NK-92 (cell line): ENCODE data around the gene DSCAML1.

Experiments
- DNase-seq: peaks from one replicate; lab custom pipeline; 2025; ENCODE audit not compliant: unreplicated experiment; lab: John Stamatoyannopoulos, UW

DSCAML1 gene

DNA sequence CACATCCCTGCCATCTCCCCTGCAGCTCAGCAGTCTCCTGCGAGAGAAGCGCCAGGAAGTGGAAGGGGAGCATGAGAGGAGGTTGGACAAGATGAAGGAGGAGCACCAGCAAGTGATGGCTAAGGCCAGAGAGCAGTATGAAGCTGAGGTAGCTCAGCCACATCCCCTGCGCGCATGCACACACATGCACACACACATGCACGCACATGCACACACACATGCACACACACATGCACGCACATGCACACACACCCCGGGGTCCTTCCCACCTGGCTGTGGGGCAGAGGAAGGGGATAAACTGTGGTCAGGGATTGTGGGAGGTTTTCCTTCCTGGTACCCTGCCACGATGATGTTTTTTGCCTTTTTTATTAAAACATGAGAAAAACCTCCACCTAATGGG is 404.0 kb downstream of the DSCAML1 start:
- no peak for DNase-seq

GRCh38 chr11:117392001-117392690 is 404.9 kb downstream of the DSCAML1 start:
- no peak for DNase-seq

GRCh38 chr11:117391181-117391580 is 405.8 kb downstream of the DSCAML1 start:
- no peak for DNase-seq

GRCh38 chr11:117390743-117391142 is 406.3 kb downstream of the DSCAML1 start:
- DNase-seq, result no peak

- no peak for DNase-seq
These were observed 408.8 kb downstream of the DSCAML1 start for GRCh38 chr11:117387992-117388755.

- no peak for DNase-seq
These were observed 411.1 kb downstream of the DSCAML1 start for GRCh38 chr11:117385906-117386305.

DNA sequence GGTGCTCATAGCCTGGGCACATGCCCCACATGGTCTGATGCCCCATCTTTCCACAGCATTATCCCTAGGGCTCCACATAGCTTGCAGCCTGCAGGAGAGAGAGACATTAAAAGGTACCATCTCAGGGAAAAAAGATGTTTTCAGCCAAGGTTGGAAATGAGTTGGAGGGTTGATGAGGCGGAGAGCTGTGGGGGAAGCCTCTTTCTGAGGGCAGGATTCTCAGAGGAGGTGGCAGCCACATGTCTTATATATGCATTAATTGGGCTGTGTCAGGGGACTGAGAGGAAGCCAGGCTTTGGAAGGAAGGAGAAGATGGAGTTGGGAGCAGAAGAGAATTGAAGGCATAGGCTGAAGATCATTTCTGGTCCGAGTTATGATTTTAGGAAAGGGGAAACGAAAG is 411.5 kb downstream of the DSCAML1 start:
- DNase-seq, result no peak

DNA sequence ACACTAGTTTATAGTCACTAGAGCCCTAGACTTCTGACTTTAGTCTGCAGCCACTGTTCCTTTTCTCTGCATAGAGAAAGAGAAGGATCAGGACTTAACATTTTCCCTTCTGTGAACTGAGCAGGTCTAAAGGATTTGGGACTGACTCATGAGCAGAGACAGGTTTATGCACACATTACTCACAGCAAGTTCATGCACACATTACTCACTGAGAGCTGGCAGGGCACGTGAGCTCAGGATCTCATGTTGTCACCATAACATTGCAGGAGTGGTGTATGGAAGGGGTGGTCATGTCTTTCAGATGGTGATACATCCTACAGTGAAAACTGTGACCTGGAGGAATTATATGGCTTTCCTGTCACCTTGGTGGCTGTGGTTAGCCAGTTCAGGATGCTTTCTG is 413.0 kb downstream of the DSCAML1 start:
- no peak for DNase-seq

GRCh38 chr11:117382746-117383145 is 414.3 kb downstream of the DSCAML1 start:
- DNase-seq, result no peak

DNA sequence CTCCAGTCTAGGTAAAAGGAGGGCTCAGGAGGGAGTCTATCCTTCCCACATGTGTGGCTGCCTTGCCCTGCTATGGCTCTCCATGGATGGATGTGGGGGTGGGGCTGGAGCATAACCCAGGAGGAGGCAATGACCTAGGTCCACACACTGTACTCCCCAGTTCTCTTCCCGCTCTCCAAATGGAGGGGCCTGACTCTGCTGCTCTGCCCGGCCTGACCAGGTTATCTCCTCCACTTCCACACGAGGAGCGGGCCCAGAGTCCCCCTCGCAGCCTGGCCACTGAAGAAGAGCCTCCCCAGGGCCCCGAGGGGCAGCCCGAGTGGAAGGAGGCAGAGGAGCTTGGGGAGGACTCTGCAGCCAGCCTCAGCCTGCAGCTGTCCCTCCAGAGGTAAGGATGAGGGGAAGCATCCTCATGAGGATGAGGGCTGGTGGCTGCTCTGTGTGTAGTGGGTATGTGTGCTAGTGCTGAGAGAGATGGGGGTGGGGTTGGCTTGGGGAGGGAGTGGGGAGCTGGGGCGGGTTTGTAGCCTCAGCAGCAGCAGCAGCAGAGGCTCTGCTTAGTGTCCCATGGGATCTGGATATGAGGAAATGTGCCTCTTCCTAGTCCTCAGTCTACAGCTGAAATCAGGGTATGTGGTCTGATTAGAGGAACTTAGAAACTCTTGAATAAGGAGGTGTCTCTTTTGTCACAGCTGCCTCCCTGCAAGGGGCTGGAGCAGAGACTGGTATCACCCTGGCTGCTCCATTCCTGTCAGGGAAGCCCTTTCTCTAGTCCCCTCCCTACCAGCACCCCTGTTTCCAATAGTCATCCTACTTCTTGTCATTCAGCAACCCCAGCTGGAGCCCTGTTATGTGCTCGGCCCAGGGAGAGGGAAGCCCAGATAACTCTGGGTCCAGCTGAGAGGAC is 415.3 kb downstream of the DSCAML1 start:
- no peak for DNase-seq

- DNase-seq, result no peak
These were observed 416.3 kb downstream of the DSCAML1 start for GRCh38 chr11:117380676-117381075.

DNA sequence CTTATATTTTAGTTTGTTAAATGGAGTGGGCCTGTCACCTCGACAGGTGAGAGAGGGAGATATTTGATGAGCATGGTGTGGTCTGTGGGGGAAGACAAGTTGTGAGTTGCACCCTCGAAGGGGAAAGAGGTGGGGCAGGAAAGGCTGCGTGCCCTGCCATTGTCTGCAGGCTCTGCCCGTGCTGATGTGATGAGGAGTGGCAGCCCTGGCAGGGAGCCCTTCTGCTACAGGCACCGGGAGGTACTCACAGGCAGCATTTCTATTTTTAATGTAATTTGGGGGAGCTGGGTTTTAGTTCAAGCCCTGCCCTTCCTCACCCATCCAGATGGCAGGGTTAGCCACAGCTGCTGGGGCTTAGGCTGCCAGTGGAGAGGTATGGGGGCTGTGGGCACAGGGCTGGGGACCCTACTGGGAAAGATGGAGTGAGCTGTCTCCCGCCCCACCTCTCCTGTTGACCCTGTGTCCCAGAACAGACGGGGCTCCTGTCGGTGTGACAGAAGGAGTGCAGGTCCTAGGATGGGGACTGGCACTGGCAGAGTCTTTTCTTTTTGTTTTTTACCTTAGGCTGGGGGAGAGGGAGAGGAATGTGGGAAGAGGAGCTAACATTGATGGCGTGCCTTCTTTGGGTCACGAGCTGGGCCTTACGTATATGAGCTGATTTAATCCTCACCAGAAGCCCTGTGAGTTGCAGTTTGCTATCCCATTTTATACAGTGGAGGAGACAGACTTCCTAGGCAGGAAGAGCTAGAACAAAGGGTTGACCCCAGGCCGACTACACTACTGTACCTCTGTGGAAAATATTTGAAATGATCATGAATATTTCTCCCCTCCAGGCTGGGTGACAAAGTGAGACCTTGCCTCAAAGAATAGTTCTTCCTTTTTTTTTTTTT is 417.8 kb downstream of the DSCAML1 start:
- DNase-seq, result no peak
